Cortex of kidney (tissue), 1 donor: ENCODE data around the gene ATP8A2.

ENCODE experiments used
- DNase-seq: peaks from one replicate; lab custom pipeline; 2025; lab: John Stamatoyannopoulos, UW

Gene ATP8A2

GRCh38 chr13:25684491-25684890 is 312.7 kb downstream of the ATP8A2 start:
- no peak for DNase-seq

GRCh38 chr13:25686831-25687470 is 315.2 kb downstream of the ATP8A2 start:
- no peak for DNase-seq

- DNase-seq = no peak
These were observed 315.9 kb downstream of the ATP8A2 start for GRCh38 chr13:25687471-25688225.

- no peak for DNase-seq
These were observed 316.8 kb downstream of the ATP8A2 start for GRCh38 chr13:25688536-25688935.

GRCh38 chr13:25689539-25689938 is 317.8 kb downstream of the ATP8A2 start:
- no peak for DNase-seq

- DNase-seq = no peak
These were observed 318.8 kb downstream of the ATP8A2 start for GRCh38 chr13:25690582-25690981.

GRCh38 chr13:25691654-25692053 is 319.9 kb downstream of the ATP8A2 start:
- DNase-seq = no peak

- DNase-seq = no peak
These were observed 320.3 kb downstream of the ATP8A2 start for GRCh38 chr13:25692099-25692498.

- no peak for DNase-seq
These were observed 327.3 kb downstream of the ATP8A2 start for GRCh38 chr13:25699056-25699455.

- no peak for DNase-seq
These were observed 327.8 kb downstream of the ATP8A2 start for GRCh38 chr13:25699600-25699999.

GRCh38 chr13:25701304-25701703 is 329.5 kb downstream of the ATP8A2 start:
- DNase-seq = no peak

- DNase-seq = no peak
These were observed 330.6 kb downstream of the ATP8A2 start for GRCh38 chr13:25702386-25702785.

GRCh38 chr13:25707726-25708125 is 336.0 kb downstream of the ATP8A2 start:
- DNase-seq = no peak

- no peak for DNase-seq
These were observed 336.5 kb downstream of the ATP8A2 start for GRCh38 chr13:25708268-25708667.

GRCh38 chr13:25709088-25709487 is 337.3 kb downstream of the ATP8A2 start:
- DNase-seq = no peak

GRCh38 chr13:25715760-25716159 is 344.0 kb downstream of the ATP8A2 start:
- DNase-seq = no peak

GRCh38 chr13:25717666-25718197 is 346.0 kb downstream of the ATP8A2 start:
- no peak for DNase-seq

GRCh38 chr13:25719666-25720065 is 347.9 kb downstream of the ATP8A2 start:
- no peak for DNase-seq

GRCh38 chr13:25722893-25723292 is 351.1 kb downstream of the ATP8A2 start:
- no peak for DNase-seq

GRCh38 chr13:25725104-25725503 is 353.3 kb downstream of the ATP8A2 start:
- DNase-seq = no peak

GRCh38 chr13:25727250-25727649 is 355.5 kb downstream of the ATP8A2 start:
- no peak for DNase-seq

GRCh38 chr13:25727810-25728209 is 356.0 kb downstream of the ATP8A2 start:
- no peak for DNase-seq

GRCh38 chr13:25729201-25729600 is 357.4 kb downstream of the ATP8A2 start:
- no peak for DNase-seq
